ENCODE measurements around the gene MTA3.

The MTA3 gene

DNA sequence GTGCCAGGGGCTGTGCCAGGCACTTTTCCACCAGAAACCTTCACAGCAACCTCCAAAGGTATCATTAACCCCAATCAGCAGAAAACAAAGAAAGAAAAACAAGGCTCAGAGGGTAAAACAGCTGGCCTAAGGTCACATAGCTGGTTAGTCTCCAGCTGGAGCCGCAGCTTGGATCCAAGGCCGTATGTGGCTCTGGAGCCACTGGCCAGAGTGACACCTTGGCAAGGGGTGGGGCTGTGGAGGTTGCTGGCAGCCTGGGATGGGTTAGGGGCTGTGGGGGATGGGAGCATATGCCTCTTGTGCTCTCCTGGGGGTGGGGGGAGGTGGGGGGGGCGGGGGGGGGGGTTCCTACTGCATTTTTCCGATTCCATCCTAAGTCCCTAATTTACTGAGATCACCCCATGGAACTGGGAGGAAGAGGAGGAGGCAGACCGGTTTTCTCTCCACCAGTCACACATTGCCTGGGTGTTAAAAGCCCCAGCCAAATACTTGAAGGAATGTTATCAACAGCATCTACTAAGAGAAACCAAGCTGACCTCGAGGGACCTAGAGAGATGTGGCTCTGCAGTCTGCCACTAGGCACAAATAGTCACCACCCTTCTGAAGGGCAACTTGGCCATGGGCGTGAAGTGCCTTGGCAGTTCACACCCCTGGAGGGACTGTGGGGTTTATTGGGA is 215.9 kb downstream of the MTA3 start:
- ChIA-PET CTCF (interaction anchor here (0.6 kb wide), 1 partner anchor 65 kb away, joined by 3 read pairs; no protein-coding TSS in a partner anchor), POLR2A (ENCODE audit: low non-redundant PET) (no interaction called here)
- DNase-seq (ENCODE audit: low spot score) = no peak
- no peak for TF ChIP-seq CTCF (conservative IDR thresholded peaks at IDR 0.05; ENCODE audit: low read depth)
- H3K27ac ChIP-seq = no peak overlapping the region

DNA sequence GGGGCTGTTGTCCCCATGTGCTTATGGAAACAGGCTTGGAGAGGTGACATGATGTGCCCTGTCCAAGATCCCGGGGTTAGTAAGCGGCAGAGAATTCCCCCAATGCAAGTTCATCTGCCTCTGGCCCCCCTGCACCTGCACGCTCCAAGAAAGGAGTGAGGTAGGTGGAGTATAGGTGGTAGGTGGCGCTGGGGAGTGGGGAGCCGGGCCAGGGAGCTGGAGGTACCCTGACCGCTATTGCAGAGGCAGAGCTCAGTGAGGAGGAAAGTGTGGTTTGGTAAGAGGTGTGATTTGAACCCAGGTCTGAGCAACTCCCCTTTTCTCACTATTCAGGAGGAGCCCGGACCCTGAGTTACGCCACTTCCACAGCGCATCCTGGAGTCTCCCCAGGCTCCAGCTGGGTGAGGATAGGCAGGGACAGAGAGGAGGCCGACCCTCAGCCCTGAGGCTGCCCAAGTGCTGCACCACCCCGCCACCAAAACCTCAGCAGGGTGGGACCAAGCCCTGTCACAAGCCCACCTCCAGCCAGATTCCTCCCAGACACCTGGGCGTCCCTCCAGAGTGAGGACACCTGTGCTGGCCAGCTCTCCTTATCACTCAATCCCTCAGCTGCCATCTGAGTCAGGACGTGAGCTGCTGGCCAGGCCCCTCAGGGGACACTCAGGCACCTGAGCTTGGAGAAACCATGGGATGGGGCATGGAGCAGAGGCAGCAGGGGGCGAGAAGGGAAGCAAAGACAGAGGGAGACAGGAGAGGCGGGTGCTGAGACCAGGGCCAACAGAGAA is 218.3 kb downstream of the MTA3 start:
- no peak overlapping the region for H3K27ac ChIP-seq
- POLR2A ChIA-PET (ENCODE audit: low non-redundant PET) = no interaction called here
- TF ChIP-seq CTCF (conservative IDR thresholded peaks at IDR 0.05; ENCODE audit: low read depth) = no peak
- no peak for DNase-seq (ENCODE audit: low spot score)
- CTCF ChIA-PET = no interaction called here

DNA sequence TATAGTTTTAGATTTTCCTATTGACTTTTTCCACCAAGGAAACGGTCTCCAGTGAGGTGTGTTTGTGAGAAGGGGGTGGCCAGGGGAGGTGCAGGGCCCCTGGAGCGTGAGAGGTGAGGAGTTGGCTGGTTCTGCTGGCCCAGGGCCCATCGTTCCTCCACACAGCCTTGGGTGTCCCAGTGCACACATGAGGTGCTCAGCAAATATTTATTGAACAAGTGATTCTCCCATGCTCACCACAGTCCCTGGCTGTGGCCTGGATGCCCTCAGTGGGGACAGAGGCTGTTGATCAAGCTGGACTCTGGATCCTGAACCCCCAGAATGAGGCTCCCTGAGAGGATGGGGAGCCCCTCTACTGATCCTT is 219.0 kb downstream of the MTA3 start:
- TF ChIP-seq CTCF (conservative IDR thresholded peaks at IDR 0.05; ENCODE audit: low read depth) = no peak
- H3K27ac ChIP-seq = no peak overlapping the region
- no peak for DNase-seq (ENCODE audit: low spot score)
- ChIA-PET POLR2A (ENCODE audit: low non-redundant PET) (no interaction called here), CTCF (no interaction called here)

GRCh38 chr2:42787788-42788477 is 219.5 kb downstream of the MTA3 start:
- DNase-seq (ENCODE audit: low spot score) = no peak
- no peak for TF ChIP-seq CTCF (conservative IDR thresholded peaks at IDR 0.05; ENCODE audit: low read depth)
- POLR2A ChIA-PET (ENCODE audit: low non-redundant PET) = no interaction called here
- H3K27ac ChIP-seq = no peak overlapping the region
- CTCF ChIA-PET = interaction anchor here (0.7 kb wide), 1 partner anchor 92 kb away, joined by 4 read pairs; no protein-coding TSS in a partner anchor

DNA sequence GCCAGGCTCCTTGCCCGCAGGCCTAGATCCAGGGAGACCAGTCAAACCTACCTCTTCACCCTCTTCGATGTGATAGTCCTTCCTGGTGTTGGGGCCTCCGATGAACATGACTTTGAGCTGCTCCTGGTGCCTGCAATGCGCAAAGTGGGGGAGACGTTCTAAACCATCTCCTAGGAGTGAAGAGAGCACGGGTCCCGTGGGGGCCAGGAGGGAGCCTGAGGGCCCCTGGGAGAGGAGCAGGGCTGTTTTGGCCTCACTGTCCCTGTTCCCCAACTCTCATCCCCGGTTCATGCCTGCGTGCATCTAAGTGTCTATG is 220.0 kb downstream of the MTA3 start:
- DNase-seq (ENCODE audit: low spot score) = no peak
- CTCF ChIA-PET = interaction anchor here (0.7 kb wide), 1 partner anchor 92 kb away, joined by 4 read pairs; no protein-coding TSS in a partner anchor
- POLR2A ChIA-PET (ENCODE audit: low non-redundant PET) = no interaction called here
- H3K27ac ChIP-seq = no peak overlapping the region
- no peak for TF ChIP-seq CTCF (conservative IDR thresholded peaks at IDR 0.05; ENCODE audit: low read depth)

DNA sequence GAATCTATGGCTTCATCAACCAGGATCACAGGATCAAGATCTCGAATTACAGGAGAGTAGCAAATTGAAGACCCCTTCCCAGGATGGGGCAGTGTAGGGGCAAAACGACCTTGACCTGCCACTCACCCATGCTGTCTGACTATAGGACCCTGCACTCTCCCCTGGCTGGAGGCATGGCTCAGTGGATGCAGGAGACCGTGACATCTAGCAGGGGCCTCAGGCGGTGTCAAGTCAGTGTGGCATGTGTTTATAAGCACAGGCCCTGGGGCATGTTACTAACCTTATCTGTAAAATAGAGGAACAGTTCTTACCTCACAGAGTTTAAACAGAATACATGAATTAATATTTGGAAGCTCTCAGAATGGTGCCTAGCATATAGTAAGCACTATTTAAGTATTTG is 220.4 kb downstream of the MTA3 start:
- ChIA-PET CTCF (no interaction called here), POLR2A (ENCODE audit: low non-redundant PET) (no interaction called here)
- no peak overlapping the region for H3K27ac ChIP-seq
- no peak for TF ChIP-seq CTCF (conservative IDR thresholded peaks at IDR 0.05; ENCODE audit: low read depth)
- no peak for DNase-seq (ENCODE audit: low spot score)
